H9 (cell line): ENCODE measurements around the gene DYNLT2B. TPM values are rescaled to one million over a fixed set of nuclear protein-coding genes. Genes with fewer than 3 reads are reported as not detected.

Experiments used
- DNase-seq: peaks from one replicate; pipeline ENCODE4 v3.0.0-alpha.2; 2017
- H2AFZ ChIP-seq: one replicate; pipeline ENCODE4 v1.6.1; 2013; ENCODE audit warnings: mild to moderate bottlenecking, low read length, control low read depth, moderate library complexity
- H2AK5ac ChIP-seq: 2 replicates; pipeline ENCODE4 v1.6.1; 2013; ENCODE audit warnings: low read length, control low read depth, mixed read lengths; ENCODE audit not compliant: insufficient read length
- H2BK120ac ChIP-seq: one replicate; pipeline ENCODE4 v1.6.1; 2013; ENCODE audit warnings: low read depth, mild to moderate bottlenecking, low read length, control low read depth, inconsistent platforms; ENCODE audit not compliant: poor library complexity, severe bottlenecking
- H2BK12ac ChIP-seq: 2 replicates; pipeline ENCODE4 v1.6.1; 2013; ENCODE audit warnings: low read length, control low read depth, mixed read lengths, low read depth; ENCODE audit not compliant: insufficient read length
- H2BK15ac ChIP-seq: 2 replicates; pipeline ENCODE4 v1.6.1; 2013; ENCODE audit warnings: low read depth, low read length, control low read depth
- H2BK20ac ChIP-seq: one replicate; pipeline ENCODE4 v1.6.1; 2013; ENCODE audit warnings: low read depth, mild to moderate bottlenecking, low read length, control low read depth, inconsistent platforms; ENCODE audit not compliant: poor library complexity, severe bottlenecking
- H2BK5ac ChIP-seq: 2 replicates; pipeline ENCODE4 v1.6.1; 2013; ENCODE audit warnings: low read length, control low read depth, mixed read lengths; ENCODE audit not compliant: insufficient read length
- H3K14ac ChIP-seq: 2 replicates; pipeline ENCODE4 v1.6.1; 2013; ENCODE audit warnings: low read length, control low read depth; ENCODE audit not compliant: insufficient read depth
- H3K18ac ChIP-seq: 2 replicates; pipeline ENCODE4 v1.6.1; 2013; ENCODE audit warnings: low read depth, mild to moderate bottlenecking, mixed read lengths, low read length, control low read depth; ENCODE audit not compliant: insufficient read length
- H3K23ac ChIP-seq: 2 replicates; pipeline ENCODE4 v1.6.1; 2013; ENCODE audit warnings: low read length, control low read depth, mixed read lengths, low read depth; ENCODE audit not compliant: insufficient read length
- H3K23me2 ChIP-seq: 2 replicates; pipeline ENCODE4 v1.6.1; 2013; ENCODE audit warnings: low read depth, mild to moderate bottlenecking, mixed read lengths, low read length, control low read depth; ENCODE audit not compliant: insufficient read length, poor library complexity, severe bottlenecking
- H3K27ac ChIP-seq: 2 replicates; pipeline ENCODE4 v1.5.1; 2013; ENCODE audit warnings: low read length, control low read depth, mixed read lengths, low read depth; ENCODE audit not compliant: insufficient read length
- H3K27me3 ChIP-seq: 2 replicates; pipeline ENCODE4 v1.6.1; 2013; ENCODE audit warnings: low read length, control low read depth, inconsistent platforms; ENCODE audit not compliant: insufficient read depth
- H3K4ac ChIP-seq: 2 replicates; pipeline ENCODE4 v1.6.1; 2013; ENCODE audit warnings: low read depth, mild to moderate bottlenecking, control low read depth, inconsistent platforms, low read length, moderate library complexity
- H3K4me1 ChIP-seq: 2 replicates; pipeline ENCODE4 v1.6.1; 2013; ENCODE audit warnings: low read length, control low read depth, inconsistent platforms; ENCODE audit not compliant: insufficient read depth
- H3K4me2 ChIP-seq: 2 replicates; pipeline ENCODE4 v1.6.1; 2013; ENCODE audit warnings: low read length, control low read depth, mixed read lengths; ENCODE audit not compliant: insufficient read length, insufficient read depth
- H3K56ac ChIP-seq: 2 replicates; pipeline ENCODE4 v1.6.1; 2013; ENCODE audit warnings: low read depth, mild to moderate bottlenecking, mixed read lengths, low read length, control low read depth; ENCODE audit not compliant: insufficient read length
- H3K79me1 ChIP-seq: 2 replicates; pipeline ENCODE4 v1.6.1; 2013; ENCODE audit warnings: low read depth, mild to moderate bottlenecking, moderate library complexity, low read length, control low read depth, inconsistent platforms; ENCODE audit not compliant: insufficient read depth, poor library complexity, severe bottlenecking
- H3K79me2 ChIP-seq: 2 replicates; pipeline ENCODE4 v1.6.1; 2013; ENCODE audit warnings: low read length, control low read depth, inconsistent platforms; ENCODE audit not compliant: insufficient read depth
- H3K9ac ChIP-seq: 2 replicates; pipeline ENCODE4 v1.6.1; 2013; ENCODE audit warnings: low read length, control low read depth, mixed read lengths; ENCODE audit not compliant: insufficient read length; ENCODE audit errors: extremely low read depth
- H3K9me3 ChIP-seq: one replicate; pipeline ENCODE4 v1.6.1; 2013; ENCODE audit warnings: low read depth, low read length, inconsistent platforms; ENCODE audit not compliant: control insufficient read depth
- H3T11ph ChIP-seq: one replicate; pipeline ENCODE4 v1.6.1; 2013; ENCODE audit warnings: mild to moderate bottlenecking, low read length, control low read depth, inconsistent platforms
- H4K20me1 ChIP-seq: one replicate; pipeline ENCODE4 v1.6.1; 2013; ENCODE audit not compliant: control insufficient read depth, insufficient read length, insufficient read depth
- H4K5ac ChIP-seq: 2 replicates; pipeline ENCODE4 v1.6.1; 2013; ENCODE audit warnings: low read depth, mild to moderate bottlenecking, mixed read lengths, low read length, control low read depth; ENCODE audit not compliant: insufficient read length
- H4K8ac ChIP-seq: replicated peaks from 2 replicates; pipeline ENCODE4 v1.6.1; 2013; ENCODE audit warnings: low read length, control low read depth, mixed read lengths, low read depth; ENCODE audit not compliant: insufficient read length
- H4K91ac ChIP-seq: 2 replicates; pipeline ENCODE4 v1.6.1; 2013; ENCODE audit warnings: low read depth, mild to moderate bottlenecking, moderate library complexity, mixed read lengths, low read length, control low read depth; ENCODE audit not compliant: insufficient read length
- H3K27ac Mint-ChIP-seq, 3 experiments: 2 replicates in 2 of 3; 3 replicates in 1 of 3; pipeline ENCODE4 v1.8.0; 2020 to 2021; ENCODE audit warnings: mixed read lengths in 3 of 3, mild to moderate bottlenecking in 1 of 3, moderate library complexity in 1 of 3
- H3K27me3 Mint-ChIP-seq: 2 replicates; pipeline ENCODE4 v1.8.0; 2021; ENCODE audit warnings: low read depth, mild to moderate bottlenecking, moderate library complexity, mixed read lengths
- H3K36me3 Mint-ChIP-seq, 3 experiments: 2 replicates in 2 of 3; 3 replicates in 1 of 3; pipeline ENCODE4 v1.8.0; 2020 to 2021; ENCODE audit warnings: low read depth in 3 of 3, mixed read lengths in 3 of 3; ENCODE audit not compliant: insufficient read depth in 1 of 3
- H3K4me1 Mint-ChIP-seq, 2 experiments: 2 replicates each; pipeline ENCODE4 v1.8.0; 2020; ENCODE audit warnings: mixed read lengths in 2 of 2
- H3K4me3 Mint-ChIP-seq, 2 experiments: 2 replicates in 1 of 2; 3 replicates in 1 of 2; pipeline ENCODE4 v1.8.0; 2020 to 2021; ENCODE audit warnings: mild to moderate bottlenecking in 2 of 2, mixed read lengths in 2 of 2, moderate library complexity in 1 of 2
- H3K9me3 Mint-ChIP-seq, 2 experiments: 2 replicates in 1 of 2; 3 replicates in 1 of 2; pipeline ENCODE4 v1.8.0; 2020; ENCODE audit warnings: mild to moderate bottlenecking in 2 of 2, mixed read lengths in 2 of 2, moderate library complexity in 1 of 2
- WGBS: extraction: QIAGEN DNeasy Blood & Tissue Kit; methylation state at CpG from one replicate; pipeline ENCODE4 v1.1.7; 2013; ENCODE audit warnings: missing lambda C conversion rate, low lambda C conversion rate, mixed read lengths; ENCODE audit not compliant: insufficient read length; ENCODE audit errors: extremely low coverage; 5-methylcytosine and 5-hydroxymethylcytosine counted together
- total RNA-seq: library from RNA; stranded (reverse); gene quantifications from 2 replicates; pipeline ENCODE4 v1.2.1, GENCODE V29; 2021
- TF ChIP-seq, protein P1 (sequence below): fragments of 200-600 bp; sonication (generic); conservative IDR thresholded peaks from 3 replicates; pipeline ENCODE4 v1.8.0; 2021; ENCODE audit warnings: antibody characterized with exemption, mild to moderate bottlenecking

The DYNLT2B gene
- total RNA-seq, 1 experiment from 2014 or later = 12.4 TPM

DNA sequence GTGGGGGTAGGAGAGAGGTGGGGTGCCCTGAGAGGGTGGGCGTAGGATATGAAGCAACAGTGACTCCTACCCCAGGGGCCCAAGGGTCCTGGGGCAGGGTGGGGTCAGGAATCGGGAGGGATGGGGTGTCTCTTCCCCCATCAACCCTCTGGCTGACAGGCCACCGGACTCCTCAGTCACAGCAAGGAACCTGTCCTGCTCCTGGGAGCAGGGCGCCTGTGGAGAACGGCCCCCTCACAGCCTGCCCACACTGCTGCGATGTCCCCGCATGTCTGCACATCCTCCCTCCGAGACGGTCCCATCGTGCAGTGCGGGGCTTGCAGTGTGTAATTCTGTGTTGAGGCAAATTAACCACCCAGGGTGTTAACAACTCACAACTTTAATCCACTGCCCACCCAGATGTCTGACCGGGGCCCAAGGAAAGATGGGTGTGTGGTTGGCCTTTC lies 17.5 kb upstream of the DYNLT2B start:
- H3K14ac ChIP-seq = no peak overlapping the region
- no peak overlapping the region for H3K27ac Mint-ChIP-seq
- no peaks in the 10 kb centered on the region for H4K20me1 ChIP-seq
- no CpG with 5 or more reads among the region's 12 CpGs for WGBS
- H3K23me2 ChIP-seq = no peaks in the 10 kb centered on the region
- no peak overlapping the region for H2AK5ac ChIP-seq
- H2BK15ac ChIP-seq = no peak overlapping the region
- no peak for DNase-seq
- H3K4me3 Mint-ChIP-seq = no peak overlapping the region
- no peak overlapping the region for H2BK12ac ChIP-seq
- no peak overlapping the region for H3K23ac ChIP-seq
- peaks cover 3 to 6% of the 10 kb centered on the region in 2 experiments; a peak in 3 of 4 replicates for H3K4me1 Mint-ChIP-seq
- H3K9me3 ChIP-seq = no peaks in the 10 kb centered on the region
- no peak overlapping the region for H3K18ac ChIP-seq
- no peak overlapping the region for H3K4me2 ChIP-seq
- H3K56ac ChIP-seq = no peak overlapping the region
- H3K36me3 Mint-ChIP-seq = no peaks in the 10 kb centered on the region
- TF ChIP-seq, protein P1, sequence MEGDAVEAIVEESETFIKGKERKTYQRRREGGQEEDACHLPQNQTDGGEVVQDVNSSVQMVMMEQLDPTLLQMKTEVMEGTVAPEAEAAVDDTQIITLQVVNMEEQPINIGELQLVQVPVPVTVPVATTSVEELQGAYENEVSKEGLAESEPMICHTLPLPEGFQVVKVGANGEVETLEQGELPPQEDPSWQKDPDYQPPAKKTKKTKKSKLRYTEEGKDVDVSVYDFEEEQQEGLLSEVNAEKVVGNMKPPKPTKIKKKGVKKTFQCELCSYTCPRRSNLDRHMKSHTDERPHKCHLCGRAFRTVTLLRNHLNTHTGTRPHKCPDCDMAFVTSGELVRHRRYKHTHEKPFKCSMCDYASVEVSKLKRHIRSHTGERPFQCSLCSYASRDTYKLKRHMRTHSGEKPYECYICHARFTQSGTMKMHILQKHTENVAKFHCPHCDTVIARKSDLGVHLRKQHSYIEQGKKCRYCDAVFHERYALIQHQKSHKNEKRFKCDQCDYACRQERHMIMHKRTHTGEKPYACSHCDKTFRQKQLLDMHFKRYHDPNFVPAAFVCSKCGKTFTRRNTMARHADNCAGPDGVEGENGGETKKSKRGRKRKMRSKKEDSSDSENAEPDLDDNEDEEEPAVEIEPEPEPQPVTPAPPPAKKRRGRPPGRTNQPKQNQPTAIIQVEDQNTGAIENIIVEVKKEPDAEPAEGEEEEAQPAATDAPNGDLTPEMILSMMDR = no peak
- H2AFZ ChIP-seq = no peak overlapping the region
- H3K4me1 ChIP-seq = no peaks in the 10 kb centered on the region
- no peak overlapping the region for H2BK20ac ChIP-seq
- H4K91ac ChIP-seq = no peak overlapping the region
- no peak overlapping the region for H4K5ac ChIP-seq
- H4K8ac ChIP-seq = no peak overlapping the region
- no peaks in the 10 kb centered on the region for H3K9me3 Mint-ChIP-seq
- H2BK120ac ChIP-seq = no peak overlapping the region
- H2BK5ac ChIP-seq = no peak overlapping the region
- H3T11ph ChIP-seq = no peak overlapping the region
- no peaks in the 10 kb centered on the region for H3K79me1 ChIP-seq
- no peak overlapping the region for H3K4ac ChIP-seq
- no peaks in the 10 kb centered on the region for H3K79me2 ChIP-seq
- H3K27ac ChIP-seq = no peak overlapping the region
- H3K27me3 ChIP-seq = no peaks in the 10 kb centered on the region
- no peaks in the 10 kb centered on the region; the same call in 1 of the 2 replicates for H3K27me3 Mint-ChIP-seq
- H3K9ac ChIP-seq = no peak overlapping the region
